ENCODE data around the gene DNAI7.

Gene DNAI7

GRCh38 chr12:25186788-25187402 is 8.1 kb downstream of the DNAI7 start:
- peak overlapping the region; percentile 37 for H3K4me3 ChIP-seq (ENCODE audit: low read depth, low read length)
- TF ChIP-seq CTCF (IDR thresholded peaks at IDR 0.05; ENCODE audit: insufficient read depth, low read depth, low read length, missing control alignments) = no peak
- DNase-seq (ENCODE audit: low read depth) = peak; percentile 63

- no peak for TF ChIP-seq CTCF (IDR thresholded peaks at IDR 0.05; ENCODE audit: insufficient read depth, low read depth, low read length, missing control alignments)
- peak; percentile 48 for DNase-seq (ENCODE audit: low read depth)
- H3K4me3 ChIP-seq (ENCODE audit: low read depth, low read length) = no peak overlapping the region
Measured at GRCh38 chr12:25186038-25186787, 8.7 kb downstream of the DNAI7 start.

- DNase-seq (ENCODE audit: low read depth) = no peak
- no peak overlapping the region for H3K4me3 ChIP-seq (ENCODE audit: low read depth, low read length)
- TF ChIP-seq CTCF (IDR thresholded peaks at IDR 0.05; ENCODE audit: insufficient read depth, low read depth, low read length, missing control alignments) = no peak
Measured at GRCh38 chr12:25184132-25184531, 10.8 kb downstream of the DNAI7 start.

- DNase-seq (ENCODE audit: low read depth) = no peak
- no peak for TF ChIP-seq CTCF (IDR thresholded peaks at IDR 0.05; ENCODE audit: insufficient read depth, low read depth, low read length, missing control alignments)
- H3K4me3 ChIP-seq (ENCODE audit: low read depth, low read length) = no peak overlapping the region
Measured at GRCh38 chr12:25182765-25183164, 12.2 kb downstream of the DNAI7 start.

- no peak overlapping the region for H3K4me3 ChIP-seq (ENCODE audit: low read depth, low read length)
- no peak for DNase-seq (ENCODE audit: low read depth)
- no peak for TF ChIP-seq CTCF (IDR thresholded peaks at IDR 0.05; ENCODE audit: insufficient read depth, low read depth, low read length, missing control alignments)
Measured at GRCh38 chr12:25162866-25163265, 32.1 kb downstream of the DNAI7 start.

- H3K4me3 ChIP-seq (ENCODE audit: low read depth, low read length) = no peak overlapping the region
- no peak for TF ChIP-seq CTCF (IDR thresholded peaks at IDR 0.05; ENCODE audit: insufficient read depth, low read depth, low read length, missing control alignments)
- DNase-seq (ENCODE audit: low read depth) = no peak
Measured at GRCh38 chr12:25156061-25156460, 38.9 kb downstream of the DNAI7 start.

Measured in GM12865 (cell line).